ENCODE measurements around the gene FAM184B.
"Not testable (repeated sequence)": the region's sequence is repeated elsewhere in the genome, so short reads cannot be mapped to it uniquely, and the experiment has no call there.

DNA sequence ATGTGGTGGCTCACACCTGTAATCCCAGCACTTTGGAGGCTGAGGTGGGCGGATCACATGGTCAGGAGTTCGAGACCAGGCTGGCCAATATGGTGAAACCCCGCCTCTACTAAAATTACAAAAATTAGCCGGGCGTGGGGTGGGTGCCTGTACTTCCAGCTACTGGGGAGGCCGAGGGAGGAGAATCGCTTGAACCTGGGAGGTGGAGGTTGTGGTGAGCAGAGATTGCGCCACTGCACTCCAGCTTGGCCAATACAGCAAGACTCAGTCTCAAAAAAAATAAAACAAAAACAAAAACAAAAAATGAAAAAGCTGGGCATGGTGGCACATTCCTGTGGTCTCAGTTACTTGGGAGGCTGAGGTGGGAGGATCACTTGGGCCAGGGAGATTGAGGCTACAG is 70.2 kb downstream of the FAM184B start:
- TF ChIP-seq, protein P1, sequence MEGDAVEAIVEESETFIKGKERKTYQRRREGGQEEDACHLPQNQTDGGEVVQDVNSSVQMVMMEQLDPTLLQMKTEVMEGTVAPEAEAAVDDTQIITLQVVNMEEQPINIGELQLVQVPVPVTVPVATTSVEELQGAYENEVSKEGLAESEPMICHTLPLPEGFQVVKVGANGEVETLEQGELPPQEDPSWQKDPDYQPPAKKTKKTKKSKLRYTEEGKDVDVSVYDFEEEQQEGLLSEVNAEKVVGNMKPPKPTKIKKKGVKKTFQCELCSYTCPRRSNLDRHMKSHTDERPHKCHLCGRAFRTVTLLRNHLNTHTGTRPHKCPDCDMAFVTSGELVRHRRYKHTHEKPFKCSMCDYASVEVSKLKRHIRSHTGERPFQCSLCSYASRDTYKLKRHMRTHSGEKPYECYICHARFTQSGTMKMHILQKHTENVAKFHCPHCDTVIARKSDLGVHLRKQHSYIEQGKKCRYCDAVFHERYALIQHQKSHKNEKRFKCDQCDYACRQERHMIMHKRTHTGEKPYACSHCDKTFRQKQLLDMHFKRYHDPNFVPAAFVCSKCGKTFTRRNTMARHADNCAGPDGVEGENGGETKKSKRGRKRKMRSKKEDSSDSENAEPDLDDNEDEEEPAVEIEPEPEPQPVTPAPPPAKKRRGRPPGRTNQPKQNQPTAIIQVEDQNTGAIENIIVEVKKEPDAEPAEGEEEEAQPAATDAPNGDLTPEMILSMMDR (IDR thresholded peaks at IDR 0.05): not testable (repeated sequence)
- not testable (repeated sequence) for TF ChIP-seq POLR2A (IDR thresholded peaks at IDR 0.05)
